A673 (cell line): ENCODE results near the gene NAT16. TPM values are rescaled to one million over a fixed set of nuclear protein-coding genes. Genes with fewer than 3 reads are reported as not detected.

Source experiments
- Bru-seq: library from RNA; stranded (reverse); fragments of 400-500 nt; gene quantifications from one replicate; lab custom pipeline; 2021; lab: Mats Ljungman, UMichigan
- BruChase-seq, 2 experiments: library from RNA; stranded (reverse); fragments of 400-500 nt; gene quantifications; one replicate each; lab custom pipeline; 2021; lab: Mats Ljungman, UMichigan
- BruUV-seq: library from RNA; stranded (reverse); fragments of 400-500 nt; replicated peaks from 2 replicates; lab custom pipeline; 2021; lab: Mats Ljungman, UMichigan
- CTCF ChIA-PET: fragments of 300-600 bp; sonication (Branson Sonifier 250); formaldehyde crosslinking; loops from one replicate; lab custom pipeline; 2022; ENCODE audit warnings: antibody characterized with exemption; lab: Charles Lee
- POLR2A ChIA-PET: fragments of 300-600 bp; sonication (Branson Sonifier 250); formaldehyde crosslinking; loops from one replicate; lab custom pipeline; 2022; ENCODE audit warnings: antibody characterized with exemption; ENCODE audit not compliant: low non-redundant PET; lab: Charles Lee
- DNase-seq: peaks from one replicate; pipeline ENCODE4 v3.0.0-alpha.2; 2015; ENCODE audit warnings: low spot score
- H3K27ac ChIP-seq: fragments of 200-600 bp; sonication (generic); 2 replicates; pipeline ENCODE4 v1.5.1; 2016; ENCODE audit warnings: mixed run types, low read depth, mild to moderate bottlenecking, mixed read lengths, antibody characterized with exemption, low read length; ENCODE audit not compliant: poor library complexity, severe bottlenecking
- H3K27me3 ChIP-seq: fragments of 200-600 bp; sonication (generic); replicated peaks from 2 replicates; pipeline ENCODE4 v1.6.1; 2017; ENCODE audit warnings: mixed run types, low read depth, mild to moderate bottlenecking, mixed read lengths, antibody characterized with exemption, low read length; ENCODE audit not compliant: insufficient read depth, poor library complexity
- H3K36me3 ChIP-seq: fragments of 200-600 bp; sonication (generic); 2 replicates; pipeline ENCODE4 v1.6.1; 2016; ENCODE audit warnings: mixed run types, mild to moderate bottlenecking, mixed read lengths, antibody characterized with exemption, low read length; ENCODE audit not compliant: insufficient read depth, poor library complexity, severe bottlenecking
- H3K4me1 ChIP-seq: fragments of 200-600 bp; sonication (generic); 2 replicates; pipeline ENCODE4 v1.6.1; 2017; ENCODE audit warnings: mixed run types, mild to moderate bottlenecking, mixed read lengths, antibody characterized with exemption, low read length; ENCODE audit not compliant: insufficient read depth, poor library complexity, severe bottlenecking
- H3K4me3 ChIP-seq: fragments of 200-600 bp; sonication (generic); 2 replicates; pipeline ENCODE4 v1.5.1; 2016; ENCODE audit warnings: low read depth, mixed run types, mild to moderate bottlenecking, mixed read lengths, low read length; ENCODE audit not compliant: poor library complexity, severe bottlenecking
- H3K9me3 ChIP-seq: fragments of 200-600 bp; sonication (generic); 2 replicates; pipeline ENCODE4 v1.6.1; 2016; ENCODE audit warnings: mixed run types, low read depth, mild to moderate bottlenecking, mixed read lengths, antibody characterized with exemption, low read length; ENCODE audit not compliant: poor library complexity, severe bottlenecking
- EZH2 ChIP-seq: fragments of 200-600 bp; sonication (generic); IDR thresholded peaks from 2 replicates; pipeline ENCODE4 v1.6.1; 2017; ENCODE audit warnings: borderline replicate concordance, low read depth, mild to moderate bottlenecking, mixed read lengths, antibody characterized with exemption, low read length; ENCODE audit not compliant: poor library complexity, severe bottlenecking
- intact Hi-C: fragments of 100-400 bp; cut with micrococcal nuclease; formaldehyde crosslinking; loops from one replicate; pipeline ENCODE4 v1.10.0; 2022; ENCODE audit not compliant: unreplicated experiment
- long read RNA-seq: library from polyadenylated mRNA; stranded (forward); transcript quantifications from one replicate; pipeline ENCODE4 v2.0.0, GENCODE V29; 2022
- total RNA-seq: library from RNA; stranded (reverse); gene quantifications from 2 replicates; pipeline ENCODE4 v1.2.3, GENCODE V29; 2021
- TF ChIP-seq, protein P1 (sequence below): fragments of 300-800, 200-600 bp; sonication (generic); conservative IDR thresholded peaks from 2 replicates; pipeline ENCODE4 v1.5.1; 2017; ENCODE audit warnings: low read depth, mild to moderate bottlenecking, antibody characterized with exemption, low read length, moderate library complexity, mixed read lengths

NAT16 gene
- total RNA-seq: not detected in 2 replicates
- percentile 8 among the genes with signal in this experiment for Bru-seq, nascent RNA
- percentile 8 among the genes with signal in this experiment for BruChase-seq, experiment 1, labeled RNA remaining after a 2-hour chase
- BruChase-seq, experiment 2, labeled RNA remaining after a 6-hour chase: percentile 12 among the genes with signal in this experiment
- long read RNA-seq: 0 reads

DNA sequence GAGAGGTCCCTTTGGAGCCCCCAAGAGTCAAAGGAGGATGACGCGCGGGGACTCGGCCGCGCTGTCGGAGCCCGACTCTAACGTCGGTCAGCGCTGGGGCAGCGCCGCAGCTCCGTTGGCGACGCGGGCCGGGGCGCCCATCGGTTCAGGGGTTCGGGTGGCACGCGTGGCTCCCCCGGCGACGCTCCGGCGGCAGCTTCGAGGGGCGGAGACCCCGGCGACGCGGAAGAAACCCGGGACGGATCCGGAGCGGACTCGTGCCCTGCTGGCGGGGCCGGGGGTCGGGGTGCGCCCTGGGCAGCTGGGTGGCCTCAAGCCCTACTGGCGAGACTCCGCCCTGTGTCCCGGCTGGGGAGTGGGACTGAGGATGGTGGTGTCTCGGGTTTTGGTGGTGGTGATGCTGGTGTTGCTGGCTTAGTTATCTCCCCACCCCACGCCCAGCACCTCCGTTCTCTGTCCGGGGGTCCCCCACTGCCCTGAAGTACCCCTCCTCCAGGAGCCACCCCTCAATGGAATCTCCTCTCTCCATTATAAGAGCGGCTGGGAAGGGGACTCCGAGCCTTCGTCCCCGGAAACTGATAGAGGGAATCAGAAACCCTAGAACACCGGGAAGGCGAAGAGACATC is at the start of gene NAT16:
Gene NAT16, minus strand, starts transcription at position 164 of the 626 bp plus-strand sequence. CDS start 5,486 bp downstream, outside the sequence.
- ChIA-PET CTCF (no interaction called here), POLR2A (interaction anchor here (0.6 kb wide), 1 partner anchor 171 kb away, joined by 6 read pairs; no protein-coding TSS in a partner anchor)
- Histone ChIP-seq H3K4me3 (peak within 1 kb of the TSS; percentile 40), H3K36me3 (no peaks in the 10 kb centered on the region), H3K4me1 (peaks cover 8% of the 10 kb centered on the region), H3K9me3 (no peaks in the 10 kb centered on the region), H3K27me3 (peaks cover 35% of the 10 kb centered on the region), H3K27ac (no peak within 1 kb of the TSS)
- BruUV-seq: no TSS peak
- intact Hi-C loops: no loop called here
- peak; percentile 86 for TF ChIP-seq EZH2
- TF ChIP-seq, protein P1, sequence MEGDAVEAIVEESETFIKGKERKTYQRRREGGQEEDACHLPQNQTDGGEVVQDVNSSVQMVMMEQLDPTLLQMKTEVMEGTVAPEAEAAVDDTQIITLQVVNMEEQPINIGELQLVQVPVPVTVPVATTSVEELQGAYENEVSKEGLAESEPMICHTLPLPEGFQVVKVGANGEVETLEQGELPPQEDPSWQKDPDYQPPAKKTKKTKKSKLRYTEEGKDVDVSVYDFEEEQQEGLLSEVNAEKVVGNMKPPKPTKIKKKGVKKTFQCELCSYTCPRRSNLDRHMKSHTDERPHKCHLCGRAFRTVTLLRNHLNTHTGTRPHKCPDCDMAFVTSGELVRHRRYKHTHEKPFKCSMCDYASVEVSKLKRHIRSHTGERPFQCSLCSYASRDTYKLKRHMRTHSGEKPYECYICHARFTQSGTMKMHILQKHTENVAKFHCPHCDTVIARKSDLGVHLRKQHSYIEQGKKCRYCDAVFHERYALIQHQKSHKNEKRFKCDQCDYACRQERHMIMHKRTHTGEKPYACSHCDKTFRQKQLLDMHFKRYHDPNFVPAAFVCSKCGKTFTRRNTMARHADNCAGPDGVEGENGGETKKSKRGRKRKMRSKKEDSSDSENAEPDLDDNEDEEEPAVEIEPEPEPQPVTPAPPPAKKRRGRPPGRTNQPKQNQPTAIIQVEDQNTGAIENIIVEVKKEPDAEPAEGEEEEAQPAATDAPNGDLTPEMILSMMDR: no peak
- DNase-seq: no peak

DNA sequence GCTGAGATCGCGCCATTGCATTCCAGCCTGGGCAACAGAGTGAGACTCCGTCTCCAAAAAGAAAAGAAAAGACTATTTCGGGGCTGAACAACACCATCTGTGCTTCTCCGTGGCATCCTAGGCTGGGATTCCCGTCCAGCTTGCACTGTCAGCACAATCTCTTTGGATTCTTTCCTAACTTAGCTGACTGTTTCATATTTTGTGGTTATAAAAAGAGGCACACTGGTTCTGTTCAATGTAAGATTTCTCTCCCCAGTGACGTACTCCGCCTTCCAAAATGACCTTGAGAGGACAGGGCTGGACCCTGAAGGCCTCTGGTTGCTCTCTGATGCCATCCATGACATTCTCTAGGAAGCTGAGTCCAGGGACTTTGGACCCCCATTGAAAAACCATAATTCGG is 46.6 kb upstream of the NAT16 start:
- POLR2A ChIA-PET: no interaction called here
- intact Hi-C loops: no loop called here
- TF ChIP-seq EZH2: no peak
- TF ChIP-seq, protein P1: no peak
- CTCF ChIA-PET: no interaction called here
- no peaks in the 10 kb centered on the region for H3K9me3 ChIP-seq
- no peak for DNase-seq
- H3K36me3 ChIP-seq: peaks cover 8% of the 10 kb centered on the region
- H3K4me3 ChIP-seq: no peak overlapping the region
- BruUV-seq: no TSS peak
- H3K27ac ChIP-seq: no peak overlapping the region
- no peaks in the 10 kb centered on the region for H3K4me1 ChIP-seq
- no peaks in the 10 kb centered on the region for H3K27me3 ChIP-seq

DNA sequence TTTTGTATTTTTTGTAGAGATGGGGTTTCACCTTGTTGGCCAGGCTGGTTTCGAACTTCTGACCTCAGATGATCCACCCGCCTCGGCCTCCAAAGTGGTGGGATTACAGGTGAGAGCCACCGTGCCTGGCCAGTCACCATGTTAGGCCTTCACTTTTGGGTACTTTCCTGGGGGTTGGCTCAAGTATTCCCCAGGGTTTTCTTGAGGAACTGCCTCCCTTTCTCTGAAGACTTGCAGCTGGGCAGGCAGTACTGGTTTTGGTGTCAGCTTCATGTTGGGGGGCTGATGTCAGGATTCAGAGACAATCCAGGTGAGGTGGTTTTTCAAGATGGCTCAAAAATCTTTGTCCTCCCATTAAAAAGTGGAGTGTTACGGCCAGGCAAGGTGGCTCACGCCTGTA is 45.6 kb upstream of the NAT16 start:
- no peak overlapping the region for H3K4me3 ChIP-seq
- ChIA-PET POLR2A (no interaction called here), CTCF (no interaction called here)
- TF ChIP-seq EZH2: no peak
- TF ChIP-seq, protein P1: no peak
- H3K27ac ChIP-seq: no peak overlapping the region
- no peaks in the 10 kb centered on the region for H3K27me3 ChIP-seq
- BruUV-seq: no TSS peak
- H3K36me3 ChIP-seq: peaks cover 8% of the 10 kb centered on the region
- H3K4me1 ChIP-seq: no peaks in the 10 kb centered on the region
- DNase-seq: no peak
- intact Hi-C loops: no loop called here
- H3K9me3 ChIP-seq: no peaks in the 10 kb centered on the region
